IPS DF 19.7 (cell line): Measurements from ENCODE around the gene OR10J1.
"Not testable (repeated sequence)": the region's sequence is repeated elsewhere in the genome, so short reads cannot be mapped to it uniquely, and the experiment has no call there.

Experiments
- DNase-seq: peaks from one replicate; pipeline ENCODE4 v3.0.0-alpha.2; 2013; ENCODE audit warnings: low read depth, low spot score

The OR10J1 gene

DNA sequence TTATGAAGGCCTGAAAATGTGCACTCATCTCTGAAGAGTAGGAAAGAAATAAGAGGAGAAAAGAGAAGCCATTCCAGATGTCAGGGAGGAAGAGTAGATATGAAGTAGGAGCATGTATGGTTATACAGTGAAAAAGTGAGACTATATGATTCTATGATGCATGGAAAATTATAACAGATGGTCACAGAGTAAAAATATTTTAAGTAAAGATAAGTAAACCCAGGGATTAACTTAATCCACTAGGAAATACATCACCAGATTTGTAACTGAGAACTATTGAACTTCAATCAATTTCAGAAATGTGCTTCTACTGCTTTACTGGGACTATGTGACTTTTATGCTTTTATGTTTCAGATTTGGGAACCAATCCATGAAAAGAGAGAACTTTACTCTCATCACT is at the start of gene OR10J1:
Gene OR10J1 (plus strand): TSS at position 301 of the 400 bp plus-strand sequence. CDS start 70 bp downstream, at position 371.
- DNase-seq, result no peak

DNA sequence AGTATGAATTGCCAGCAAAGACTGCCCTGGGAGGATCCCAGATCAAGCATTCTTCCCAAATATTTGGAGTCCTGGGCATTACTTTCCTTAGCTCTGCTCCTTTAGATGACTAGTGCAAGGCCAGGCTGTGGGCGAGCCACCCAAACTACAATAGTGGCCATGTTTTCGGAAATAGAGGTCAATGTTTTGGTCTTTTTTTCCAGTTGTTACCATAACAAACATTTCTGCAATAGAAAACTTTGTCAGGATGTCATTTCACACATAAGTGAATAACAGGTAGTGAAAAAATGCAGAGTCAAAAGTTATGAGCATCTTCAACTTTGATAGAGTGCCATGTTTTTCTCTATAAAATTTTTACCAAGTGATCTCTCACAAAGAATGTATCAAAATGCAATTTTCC is 32.7 kb upstream of the OR10J1 start:
- no peak for DNase-seq

DNA sequence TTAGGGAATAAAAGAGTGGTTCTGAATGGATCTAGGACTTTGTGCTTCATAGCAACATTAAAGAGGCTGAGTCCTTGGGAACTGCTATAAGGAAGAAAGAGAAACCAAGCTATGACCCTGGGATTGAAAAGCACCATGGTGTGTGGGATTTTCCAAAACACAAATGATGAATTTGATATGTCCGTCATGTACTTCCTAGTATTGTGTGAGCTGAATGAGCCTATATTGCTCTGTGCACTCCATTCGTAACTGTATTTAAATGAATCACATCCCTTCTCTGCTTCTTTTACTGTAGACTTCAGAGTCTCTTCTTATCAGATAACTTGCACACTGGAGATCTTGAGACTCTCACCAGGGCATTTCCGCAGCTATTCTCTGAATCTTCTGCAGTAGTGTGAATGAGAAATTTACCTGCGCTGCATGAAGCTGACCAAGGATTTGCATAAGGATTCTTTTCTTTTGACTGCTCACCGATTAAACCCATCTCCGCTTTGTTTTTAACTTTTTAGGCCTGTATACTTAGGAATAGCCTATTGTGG is 30.6 kb upstream of the OR10J1 start:
- no peak for DNase-seq

GRCh38 chr1:159421821-159422220 is 17.7 kb upstream of the OR10J1 start:
- peak; percentile 33 for DNase-seq

DNA sequence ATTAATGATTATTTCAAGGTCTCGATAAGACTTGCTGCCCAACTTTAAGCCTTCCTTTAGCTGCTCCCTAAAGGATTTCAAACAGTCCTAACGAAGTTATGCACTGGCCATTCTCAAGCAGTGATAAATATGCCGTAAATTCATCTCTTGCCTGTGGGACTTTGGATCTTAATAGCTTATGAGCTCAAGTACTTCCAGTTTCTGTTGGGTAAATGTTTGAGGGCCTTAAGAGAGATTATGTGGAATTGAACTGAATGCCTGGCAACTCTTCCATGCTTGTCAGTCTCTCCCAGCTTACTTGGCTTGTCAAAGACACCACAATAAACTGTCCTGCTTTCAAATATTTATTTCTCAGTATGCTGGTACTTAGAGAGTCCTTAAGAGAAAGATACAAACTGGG is 11.0 kb upstream of the OR10J1 start:
- DNase-seq, result no peak

- DNase-seq, result no peak
These were observed 10.3 kb upstream of the OR10J1 start for GRCh38 chr1:159429074-159429861.

- no peak for DNase-seq
These were observed 8.5 kb upstream of the OR10J1 start for GRCh38 chr1:159430985-159431384.

DNA sequence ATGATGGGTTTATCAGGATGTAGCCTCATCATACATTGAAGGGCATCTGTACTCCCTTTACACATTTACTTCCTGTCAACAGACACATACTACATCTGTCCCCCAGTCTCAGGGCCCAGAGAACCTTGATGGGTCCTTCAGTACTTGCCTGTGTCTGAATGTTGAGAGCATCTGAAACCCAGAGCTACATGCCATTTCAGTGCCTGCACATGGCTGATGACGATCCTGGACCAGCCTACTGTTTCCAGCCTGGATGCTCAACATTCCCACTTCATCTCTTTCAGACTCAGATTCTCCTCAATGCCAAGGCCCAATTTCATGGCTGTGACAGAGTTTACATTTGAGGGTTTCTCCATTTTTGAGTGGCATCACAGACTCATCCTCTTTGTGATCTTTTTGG is 7.6 kb upstream of the OR10J1 start, which contains the start of gene OR10J4:
Gene OR10J4 (plus strand): TSS at position 301 of the 400 bp plus-strand sequence.
- no peak for DNase-seq

DNA sequence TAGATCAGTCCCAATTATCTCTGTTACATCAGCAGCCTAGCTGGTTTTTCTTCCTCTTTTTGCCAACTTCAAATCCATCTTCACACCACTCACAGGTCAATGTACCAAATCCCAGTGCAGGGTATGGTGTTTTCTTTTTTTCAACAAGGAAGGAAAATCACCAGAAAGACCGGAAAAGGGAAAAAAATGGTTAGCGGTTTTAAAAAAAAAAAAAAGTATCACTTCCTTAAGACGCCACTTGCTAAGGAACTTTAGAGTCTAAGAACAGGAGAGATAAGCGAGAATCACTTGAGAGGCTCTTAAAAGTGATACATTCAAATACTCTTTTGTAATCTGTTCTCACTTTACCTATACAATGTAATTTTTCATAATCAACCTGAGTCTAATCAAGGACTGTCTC is 3.1 kb upstream of the OR10J1 start:
- no peak for DNase-seq

- no peak for DNase-seq
These were observed 1.8 kb downstream of the OR10J1 start for GRCh38 chr1:159441360-159441759.

GRCh38 chr1:159442428-159442827 is 2.9 kb downstream of the OR10J1 start:
- no peak for DNase-seq

GRCh38 chr1:159443066-159443750 is 3.7 kb downstream of the OR10J1 start:
- no peak for DNase-seq

GRCh38 chr1:159444511-159444910 is 5.0 kb downstream of the OR10J1 start:
- no peak for DNase-seq

DNA sequence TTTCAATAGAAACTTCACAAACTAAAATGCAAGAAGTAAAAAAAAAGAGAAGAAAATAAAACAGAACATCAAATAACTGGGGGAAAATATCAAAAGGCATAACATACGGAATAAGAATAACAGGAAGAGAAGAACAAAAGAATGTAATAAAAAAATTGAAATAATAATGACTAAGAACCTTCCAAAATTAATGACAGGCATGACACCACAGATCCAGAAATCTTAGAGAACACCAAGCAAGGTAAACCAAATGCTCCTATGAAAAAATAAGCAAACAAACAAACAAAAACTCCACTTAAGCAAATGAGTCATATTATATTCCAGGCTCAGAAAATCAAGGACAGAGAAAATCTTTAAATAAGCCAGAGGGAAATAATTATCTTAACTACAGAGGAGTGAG is 8.7 kb downstream of the OR10J1 start:
- no peak for DNase-seq

DNA sequence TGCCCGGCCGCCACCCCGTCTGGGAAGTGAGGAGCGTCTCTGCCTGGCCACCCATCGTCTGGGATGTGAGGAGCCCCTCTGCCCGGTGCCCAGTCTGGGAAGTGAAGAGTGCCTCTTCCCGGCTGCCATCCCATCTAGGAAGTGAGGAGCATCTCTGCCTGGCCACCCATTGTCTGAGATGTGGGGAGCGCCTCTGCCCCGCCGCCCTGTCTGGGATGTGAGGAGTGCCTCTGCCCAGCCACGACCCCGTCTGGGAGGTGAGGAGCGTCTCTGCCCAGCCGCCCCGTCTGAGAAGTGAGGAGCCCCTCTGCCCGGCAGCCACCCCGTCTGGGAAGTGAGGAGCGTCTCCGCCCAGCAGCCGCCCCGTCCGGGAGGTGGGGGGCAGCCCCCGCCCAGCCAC is 10.1 kb downstream of the OR10J1 start:
- not testable (repeated sequence) for DNase-seq

DNA sequence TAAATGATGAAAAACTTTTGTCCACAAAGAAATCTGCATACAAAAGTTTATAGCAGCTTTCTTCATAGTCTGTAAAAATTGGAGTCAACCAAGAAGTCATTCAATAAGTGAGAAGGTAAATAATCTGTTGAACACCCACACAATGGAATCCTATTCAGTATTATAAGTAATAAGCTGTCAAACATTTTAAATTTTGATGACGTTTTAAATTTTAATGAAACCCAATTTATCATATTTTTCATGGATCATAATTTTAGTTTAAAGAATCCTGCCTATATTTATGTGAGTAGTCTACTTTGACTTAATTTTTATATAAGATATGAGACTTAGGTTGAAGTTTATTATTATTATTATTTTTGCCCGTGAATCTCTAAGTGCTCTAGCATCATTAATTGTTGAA is 20.0 kb downstream of the OR10J1 start:
- DNase-seq, result no peak

- no peak for DNase-seq
These were observed 25.7 kb downstream of the OR10J1 start for GRCh38 chr1:159465191-159465603.

DNA sequence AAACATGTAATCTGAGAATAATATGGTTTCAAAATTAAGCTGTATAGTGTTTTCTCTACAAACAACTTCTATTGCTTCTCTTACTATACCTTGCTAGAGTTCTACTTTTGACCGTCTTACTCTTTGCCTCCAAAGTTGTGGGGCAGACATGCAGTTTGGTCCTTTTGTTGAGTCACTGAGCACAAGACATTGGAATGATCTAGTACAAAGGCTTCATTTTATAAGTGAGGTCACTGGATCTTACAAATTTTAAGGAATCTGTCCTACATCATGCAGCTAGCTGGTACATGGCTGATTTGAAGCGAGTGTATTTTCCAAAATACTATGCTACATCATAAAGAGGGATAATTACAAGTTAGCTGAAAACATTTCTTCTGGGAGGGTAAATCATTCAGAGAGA is 28.8 kb downstream of the OR10J1 start:
- DNase-seq, result no peak

- DNase-seq, result no peak
These were observed 30.5 kb downstream of the OR10J1 start for GRCh38 chr1:159469921-159470533.

GRCh38 chr1:159473335-159473734 is 33.8 kb downstream of the OR10J1 start:
- DNase-seq, result no peak

DNA sequence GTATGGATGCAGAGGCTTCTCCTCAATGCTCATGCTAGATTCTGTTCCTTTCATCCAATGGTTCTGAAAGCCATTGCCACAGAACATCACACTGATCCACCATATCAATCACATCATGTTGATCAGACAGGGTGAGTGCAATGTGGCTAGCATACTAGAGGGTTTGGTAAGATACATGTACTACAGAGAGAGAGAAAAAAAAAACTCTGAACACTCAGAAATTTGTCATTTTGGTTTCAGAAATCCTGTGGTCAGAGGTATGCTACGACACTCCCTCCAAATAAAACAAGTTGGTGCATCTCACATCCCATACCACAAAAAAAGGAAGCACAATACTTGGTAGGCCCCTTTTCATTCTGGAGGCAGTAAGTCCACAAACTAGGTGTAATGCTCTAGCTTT is 35.4 kb downstream of the OR10J1 start:
- DNase-seq, result no peak

- no peak for DNase-seq
These were observed 44.0 kb downstream of the OR10J1 start for GRCh38 chr1:159483501-159483900.
